ENCODE measurements around the gene NLRP9.
"Not testable (repeated sequence)": the region's sequence is repeated elsewhere in the genome, so short reads cannot be mapped to it uniquely, and the experiment has no call there.

Gene NLRP9

GRCh38 chr19:55738302-55738701, at the start of gene NLRP9:
NLRP9 (minus strand) TSS chr19:55738402; CDS start chr19:55738374, 28 bp downstream.
- no peak for DNase-seq

- DNase-seq, result no peak
Observed at GRCh38 chr19:55781112-55781511, 42.9 kb upstream of the NLRP9 start.

- DNase-seq, result peak in 1 of 2 experiments; percentile 36
Observed at GRCh38 chr19:55778331-55778730, 40.1 kb upstream of the NLRP9 start.

- peak; percentile 21 to 78 for DNase-seq
Observed at GRCh38 chr19:55777528-55777927, 39.3 kb upstream of the NLRP9 start.

- DNase-seq, result not testable (repeated sequence)
Observed at GRCh38 chr19:55769632-55770031, 31.4 kb upstream of the NLRP9 start.

GRCh38 chr19:55768818-55769217, 30.6 kb upstream of the NLRP9 start, which contains the start of gene RFPL4AL1:
RFPL4AL1 (plus strand) TSS chr19:55769118; CDS start chr19:55771805, 2,687 bp downstream.
- not testable (repeated sequence) for DNase-seq

GRCh38 chr19:55766466-55766865, 28.3 kb upstream of the NLRP9 start:
- DNase-seq, result no peak

- DNase-seq, result not testable (repeated sequence)
Observed at GRCh38 chr19:55758797-55759196, 20.6 kb upstream of the NLRP9 start, which contains the start of gene RFPL4A. RFPL4A (plus strand) TSS chr19:55759097; CDS start chr19:55761801, 2,704 bp downstream.

GRCh38 chr19:55756808-55757207, 18.6 kb upstream of the NLRP9 start:
- DNase-seq, result not testable (repeated sequence)

GRCh38 chr19:55753401-55753800, 15.2 kb upstream of the NLRP9 start:
- no peak for DNase-seq

GRCh38 chr19:55750715-55751114, 12.5 kb upstream of the NLRP9 start:
- DNase-seq, result no peak

- DNase-seq, result not testable (repeated sequence)
Observed at GRCh38 chr19:55730378-55730777, 7.8 kb downstream of the NLRP9 start.

- no peak for DNase-seq
Observed at GRCh38 chr19:55723491-55723890, 14.7 kb downstream of the NLRP9 start.

- no peak for DNase-seq
Observed at GRCh38 chr19:55720801-55721200, 17.4 kb downstream of the NLRP9 start.

GRCh38 chr19:55720214-55720746, 17.9 kb downstream of the NLRP9 start:
- no peak for DNase-seq

- DNase-seq, result not testable (repeated sequence)
Observed at GRCh38 chr19:55717879-55718711, 20.1 kb downstream of the NLRP9 start.

- DNase-seq, result no peak
Observed at GRCh38 chr19:55717251-55717650, 21.0 kb downstream of the NLRP9 start.

- no peak for DNase-seq
Observed at GRCh38 chr19:55716531-55716930, 21.7 kb downstream of the NLRP9 start.

- no peak for DNase-seq
Observed at GRCh38 chr19:55712804-55713631, 25.2 kb downstream of the NLRP9 start.

- DNase-seq, result no peak
Observed at GRCh38 chr19:55711719-55712118, 26.5 kb downstream of the NLRP9 start.

GRCh38 chr19:55705972-55706371, 32.2 kb downstream of the NLRP9 start:
- DNase-seq, result no peak

GRCh38 chr19:55704494-55705245, 33.5 kb downstream of the NLRP9 start:
- DNase-seq, result no peak
